ENCODE results near the gene UGT1A8. TPM values are rescaled to one million over a fixed set of nuclear protein-coding genes. Genes with fewer than 3 reads are reported as not detected.
"Not testable (repeated sequence)": the region's sequence is repeated elsewhere in the genome, so short reads cannot be mapped to it uniquely, and the experiment has no call there.

UGT1A8 gene
- total RNA-seq, 4 donors from 2014 or later = 1.1 to 15.1 (median 9.4) TPM

- H3K4me1 ChIP-seq = peaks cover 0 to 8% (median 3%) of the 10 kb centered on the region in 4 donors
- TF ChIP-seq POLR2A (IDR thresholded peaks at IDR 0.05) (no peak), EP300 (IDR thresholded peaks at IDR 0.05; ENCODE audit: low read depth) (no peak), CTCF (IDR thresholded peaks at IDR 0.05) (no peak), POLR2AphosphoS5 (IDR thresholded peaks at IDR 0.05) (no peak)
- H3K27me3 ChIP-seq = no peaks in the 10 kb centered on the region
- 27 to 60% methylated on average over 1 of the region's 1 CpG for WGBS, 2 donors (ENCODE audit: low coverage in 1 of 2)
- no peak overlapping the region for H3K4me3 ChIP-seq
- in situ Hi-C loops (cut with MboI; ENCODE audit: low pct_ligation_motif_present in 1 of 4, low pct_unique_long_range_greater_than_20kb in 1 of 4, low sequenced_read_pairs in 3 of 4) (loop anchor here in 1 of 4 donors (25.0 kb wide), 1 partner anchor 238 kb away; no protein-coding TSS in a partner anchor), intact Hi-C loops (cut with DNase I; ENCODE audit: low total_unique reads) (no loop called here)
- no peaks in the 10 kb centered on the region for H3K36me3 ChIP-seq
- H3K9me3 ChIP-seq = no peaks in the 10 kb centered on the region
- peak; percentile 31 for DNase-seq
- H3K27ac ChIP-seq = peak overlapping the region in 3 of 4 donors; percentile 15 to 64 (median 23)
These were observed 82.7 kb downstream of the UGT1A8 start for GRCh38 chr2:233700028-233700635.

GRCh38 chr2:233700842-233701241, 83.4 kb downstream of the UGT1A8 start:
- intact Hi-C loops (cut with DNase I; ENCODE audit: low total_unique reads); H3K36me3 ChIP-seq; H3K4me1 ChIP-seq; H3K4me3 ChIP-seq; H3K9me3 ChIP-seq; H3K27me3 ChIP-seq; H3K27ac ChIP-seq; DNase-seq: not testable (repeated sequence)
- in situ Hi-C loops (cut with MboI; ENCODE audit: low pct_ligation_motif_present in 1 of 4, low pct_unique_long_range_greater_than_20kb in 1 of 4, low sequenced_read_pairs in 3 of 4) = loop anchor here in 1 of 4 donors (25.0 kb wide), 1 partner anchor 239 kb away; no protein-coding TSS in a partner anchor
- 77 to 100% methylated on average over 1 to 5 of the region's 5 CpGs for WGBS, 2 donors (ENCODE audit: low coverage in 1 of 2)

- no peak for DNase-seq
- in situ Hi-C loops (cut with MboI; ENCODE audit: low pct_ligation_motif_present in 1 of 4, low pct_unique_long_range_greater_than_20kb in 1 of 4, low sequenced_read_pairs in 3 of 4) (loop anchor here in 1 of 4 donors (25.0 kb wide), 1 partner anchor 240 kb away; no protein-coding TSS in a partner anchor), intact Hi-C loops (cut with DNase I; ENCODE audit: low total_unique reads) (no loop called here)
- Histone ChIP-seq H3K9me3 (no peaks in the 10 kb centered on the region), H3K36me3 (no peaks in the 10 kb centered on the region), H3K4me1 (peaks cover 0 to 11% (median 6%) of the 10 kb centered on the region in 4 donors), H3K27me3 (no peaks in the 10 kb centered on the region), H3K27ac (no peak overlapping the region), H3K4me3 (no peak overlapping the region)
- no peak for TF ChIP-seq POLR2AphosphoS5 (IDR thresholded peaks at IDR 0.05)
- no peak for TF ChIP-seq POLR2A (IDR thresholded peaks at IDR 0.05)
- no peak for TF ChIP-seq EP300 (IDR thresholded peaks at IDR 0.05; ENCODE audit: low read depth)
- no peak for TF ChIP-seq CTCF (IDR thresholded peaks at IDR 0.05)
- 69% methylated on average over 3 of the region's 3 CpGs for WGBS, 2 donors (ENCODE audit: low coverage in 1 of 2)
These were observed 84.8 kb downstream of the UGT1A8 start for GRCh38 chr2:233702238-233702637.

- Histone ChIP-seq H3K4me1 (peaks cover 0 to 6% (median 2%) of the 10 kb centered on the region in 4 donors), H3K9me3 (no peaks in the 10 kb centered on the region), H3K36me3 (no peaks in the 10 kb centered on the region), H3K4me3 (no peak overlapping the region), H3K27ac (no peak overlapping the region), H3K27me3 (no peaks in the 10 kb centered on the region)
- 53 to 67% methylated on average over 3 to 4 of the region's 4 CpGs for WGBS, 2 donors (ENCODE audit: low coverage in 1 of 2)
- intact Hi-C loops (cut with DNase I; ENCODE audit: low total_unique reads) (no loop called here), in situ Hi-C loops (cut with MboI; ENCODE audit: low pct_ligation_motif_present in 1 of 4, low pct_unique_long_range_greater_than_20kb in 1 of 4, low sequenced_read_pairs in 3 of 4) (loop anchor here in 1 of 4 donors (25.0 kb wide), 1 partner anchor 244 kb away; no protein-coding TSS in a partner anchor)
- no peak for TF ChIP-seq CTCF (IDR thresholded peaks at IDR 0.05)
- DNase-seq = peak; percentile 52
These were observed 88.6 kb downstream of the UGT1A8 start for GRCh38 chr2:233705911-233706506.
